ENCODE measurements around the gene YPEL1.

YPEL1 gene

GRCh38 chr22:21762712-21763581 is 27.4 kb upstream of the YPEL1 start:
- H3K9me3 ChIP-seq (ENCODE audit: insufficient read depth, low read depth, low read length), result no peaks in the 10 kb centered on the region
- H3K27me3 ChIP-seq (ENCODE audit: insufficient read depth, low read length, poor library complexity, severe bottlenecking), result no peaks in the 10 kb centered on the region
- H3K4me1 ChIP-seq (ENCODE audit: insufficient read depth, low read length, poor library complexity, severe bottlenecking), result peaks cover 5% of the 10 kb centered on the region
- no peak for TF ChIP-seq EZH2phosphoT487 (IDR thresholded peaks at IDR 0.05; ENCODE audit: borderline replicate concordance)
- H3K79me2 ChIP-seq (ENCODE audit: insufficient read depth, low read length), result no peaks in the 10 kb centered on the region
- no peak overlapping the region for H3K9ac ChIP-seq (ENCODE audit: low read depth, low read length, poor library complexity, severe bottlenecking)
- no peaks in the 10 kb centered on the region for H3K9me2 ChIP-seq (replicated peaks; ENCODE audit: low read depth, low read length)
- no peaks in the 10 kb centered on the region for H3F3A ChIP-seq (ENCODE audit: low read depth)
- H3K4me3 ChIP-seq (ENCODE audit: low read length, poor library complexity, severe bottlenecking), result no peak overlapping the region
- no peak overlapping the region for H2AFZ ChIP-seq (ENCODE audit: low read length)
- no peak overlapping the region for H3K4me2 ChIP-seq (ENCODE audit: low read depth, low read length, poor library complexity, severe bottlenecking)
- no peaks in the 10 kb centered on the region for H4K20me1 ChIP-seq (ENCODE audit: insufficient read depth, low read length, poor library complexity, severe bottlenecking)
- peaks cover 67% of the 10 kb centered on the region; the same call in 1 of the 2 replicates for H3K36me3 ChIP-seq (ENCODE audit: insufficient read depth, low read length)

- Histone ChIP-seq H3K4me2 (ENCODE audit: low read depth, low read length, poor library complexity, severe bottlenecking) (no peak overlapping the region), H3K9ac (ENCODE audit: low read depth, low read length, poor library complexity, severe bottlenecking) (no peak overlapping the region)
Observed at GRCh38 chr22:21761994-21762680, 26.5 kb upstream of the YPEL1 start.

GRCh38 chr22:21761086-21761485 is 25.5 kb upstream of the YPEL1 start:
- Histone ChIP-seq H3K4me1 (ENCODE audit: insufficient read depth, low read length, poor library complexity, severe bottlenecking) (no peaks in the 10 kb centered on the region), H4K20me1 (ENCODE audit: insufficient read depth, low read length, poor library complexity, severe bottlenecking) (no peaks in the 10 kb centered on the region), H3K27me3 (ENCODE audit: insufficient read depth, low read length, poor library complexity, severe bottlenecking) (no peaks in the 10 kb centered on the region), H3K36me3 (ENCODE audit: insufficient read depth, low read length) (peaks cover 57% of the 10 kb centered on the region; the same call in 1 of the 2 replicates), H3K9ac (ENCODE audit: low read depth, low read length, poor library complexity, severe bottlenecking) (no peak overlapping the region), H3F3A (ENCODE audit: low read depth) (no peaks in the 10 kb centered on the region), H2AFZ (ENCODE audit: low read length) (no peak overlapping the region), H3K4me2 (ENCODE audit: low read depth, low read length, poor library complexity, severe bottlenecking) (no peak overlapping the region), H3K9me3 (ENCODE audit: insufficient read depth, low read depth, low read length) (no peaks in the 10 kb centered on the region), H3K9me2 (replicated peaks; ENCODE audit: low read depth, low read length) (no peaks in the 10 kb centered on the region), H3K79me2 (ENCODE audit: insufficient read depth, low read length) (no peaks in the 10 kb centered on the region), H3K4me3 (ENCODE audit: low read length, poor library complexity, severe bottlenecking) (no peak overlapping the region)
- TF ChIP-seq EZH2phosphoT487 (IDR thresholded peaks at IDR 0.05; ENCODE audit: borderline replicate concordance), result no peak
- no peak for TF ChIP-seq CTCF (conservative IDR thresholded peaks at IDR 0.05; ENCODE audit: low read length)

More at GRCh38 chr22:21761994-21762680, 26.5 kb upstream of the YPEL1 start:
- Histone ChIP-seq H2AFZ (ENCODE audit: low read length) (no peak overlapping the region), H3F3A (ENCODE audit: low read depth) (no peaks in the 10 kb centered on the region), H3K9me2 (replicated peaks; ENCODE audit: low read depth, low read length) (no peaks in the 10 kb centered on the region), H3K79me2 (ENCODE audit: insufficient read depth, low read length) (no peaks in the 10 kb centered on the region), H3K36me3 (ENCODE audit: insufficient read depth, low read length) (peaks cover 67% of the 10 kb centered on the region; the same call in 1 of the 2 replicates), H3K9me3 (ENCODE audit: insufficient read depth, low read depth, low read length) (no peaks in the 10 kb centered on the region), H3K27me3 (ENCODE audit: insufficient read depth, low read length, poor library complexity, severe bottlenecking) (no peaks in the 10 kb centered on the region), H4K20me1 (ENCODE audit: insufficient read depth, low read length, poor library complexity, severe bottlenecking) (no peaks in the 10 kb centered on the region), H3K4me1 (ENCODE audit: insufficient read depth, low read length, poor library complexity, severe bottlenecking) (peaks cover 3% of the 10 kb centered on the region), H3K4me3 (ENCODE audit: low read length, poor library complexity, severe bottlenecking) (no peak overlapping the region)
- TF ChIP-seq EZH2phosphoT487 (IDR thresholded peaks at IDR 0.05; ENCODE audit: borderline replicate concordance), result no peak
- TF ChIP-seq CTCF (conservative IDR thresholded peaks at IDR 0.05; ENCODE audit: low read length), result no peak

Measured in Loucy (cell line).